H9 (cell line): ENCODE measurements around the gene REG4. TPM values are rescaled to one million over a fixed set of nuclear protein-coding genes. Genes with fewer than 3 reads are reported as not detected.

Experiments
- DNase-seq: peaks from one replicate; pipeline ENCODE4 v3.0.0-alpha.2; 2017
- H2AFZ ChIP-seq: one replicate; pipeline ENCODE4 v1.6.1; 2013; ENCODE audit warnings: mild to moderate bottlenecking, low read length, control low read depth, moderate library complexity
- H2AK5ac ChIP-seq: 2 replicates; pipeline ENCODE4 v1.6.1; 2013; ENCODE audit warnings: low read length, control low read depth, mixed read lengths; ENCODE audit not compliant: insufficient read length
- H2BK120ac ChIP-seq: one replicate; pipeline ENCODE4 v1.6.1; 2013; ENCODE audit warnings: low read depth, mild to moderate bottlenecking, low read length, control low read depth, inconsistent platforms; ENCODE audit not compliant: poor library complexity, severe bottlenecking
- H2BK12ac ChIP-seq: 2 replicates; pipeline ENCODE4 v1.6.1; 2013; ENCODE audit warnings: low read length, control low read depth, mixed read lengths, low read depth; ENCODE audit not compliant: insufficient read length
- H2BK15ac ChIP-seq: 2 replicates; pipeline ENCODE4 v1.6.1; 2013; ENCODE audit warnings: low read depth, low read length, control low read depth
- H2BK20ac ChIP-seq: one replicate; pipeline ENCODE4 v1.6.1; 2013; ENCODE audit warnings: low read depth, mild to moderate bottlenecking, low read length, control low read depth, inconsistent platforms; ENCODE audit not compliant: poor library complexity, severe bottlenecking
- H2BK5ac ChIP-seq: 2 replicates; pipeline ENCODE4 v1.6.1; 2013; ENCODE audit warnings: low read length, control low read depth, mixed read lengths; ENCODE audit not compliant: insufficient read length
- H3K14ac ChIP-seq: 2 replicates; pipeline ENCODE4 v1.6.1; 2013; ENCODE audit warnings: low read length, control low read depth; ENCODE audit not compliant: insufficient read depth
- H3K18ac ChIP-seq: 2 replicates; pipeline ENCODE4 v1.6.1; 2013; ENCODE audit warnings: low read depth, mild to moderate bottlenecking, mixed read lengths, low read length, control low read depth; ENCODE audit not compliant: insufficient read length
- H3K23ac ChIP-seq: 2 replicates; pipeline ENCODE4 v1.6.1; 2013; ENCODE audit warnings: low read length, control low read depth, mixed read lengths, low read depth; ENCODE audit not compliant: insufficient read length
- H3K23me2 ChIP-seq: 2 replicates; pipeline ENCODE4 v1.6.1; 2013; ENCODE audit warnings: low read depth, mild to moderate bottlenecking, mixed read lengths, low read length, control low read depth; ENCODE audit not compliant: insufficient read length, poor library complexity, severe bottlenecking
- H3K27ac ChIP-seq: 2 replicates; pipeline ENCODE4 v1.5.1; 2013; ENCODE audit warnings: low read length, control low read depth, mixed read lengths, low read depth; ENCODE audit not compliant: insufficient read length
- H3K27me3 ChIP-seq: 2 replicates; pipeline ENCODE4 v1.6.1; 2013; ENCODE audit warnings: low read length, control low read depth, inconsistent platforms; ENCODE audit not compliant: insufficient read depth
- H3K4ac ChIP-seq: 2 replicates; pipeline ENCODE4 v1.6.1; 2013; ENCODE audit warnings: low read depth, mild to moderate bottlenecking, control low read depth, inconsistent platforms, low read length, moderate library complexity
- H3K4me1 ChIP-seq: 2 replicates; pipeline ENCODE4 v1.6.1; 2013; ENCODE audit warnings: low read length, control low read depth, inconsistent platforms; ENCODE audit not compliant: insufficient read depth
- H3K4me2 ChIP-seq: 2 replicates; pipeline ENCODE4 v1.6.1; 2013; ENCODE audit warnings: low read length, control low read depth, mixed read lengths; ENCODE audit not compliant: insufficient read length, insufficient read depth
- H3K56ac ChIP-seq: 2 replicates; pipeline ENCODE4 v1.6.1; 2013; ENCODE audit warnings: low read depth, mild to moderate bottlenecking, mixed read lengths, low read length, control low read depth; ENCODE audit not compliant: insufficient read length
- H3K79me1 ChIP-seq: 2 replicates; pipeline ENCODE4 v1.6.1; 2013; ENCODE audit warnings: low read depth, mild to moderate bottlenecking, moderate library complexity, low read length, control low read depth, inconsistent platforms; ENCODE audit not compliant: insufficient read depth, poor library complexity, severe bottlenecking
- H3K79me2 ChIP-seq: 2 replicates; pipeline ENCODE4 v1.6.1; 2013; ENCODE audit warnings: low read length, control low read depth, inconsistent platforms; ENCODE audit not compliant: insufficient read depth
- H3K9ac ChIP-seq: 2 replicates; pipeline ENCODE4 v1.6.1; 2013; ENCODE audit warnings: low read length, control low read depth, mixed read lengths; ENCODE audit not compliant: insufficient read length; ENCODE audit errors: extremely low read depth
- H3K9me3 ChIP-seq: one replicate; pipeline ENCODE4 v1.6.1; 2013; ENCODE audit warnings: low read depth, low read length, inconsistent platforms; ENCODE audit not compliant: control insufficient read depth
- H3T11ph ChIP-seq: one replicate; pipeline ENCODE4 v1.6.1; 2013; ENCODE audit warnings: mild to moderate bottlenecking, low read length, control low read depth, inconsistent platforms
- H4K20me1 ChIP-seq: one replicate; pipeline ENCODE4 v1.6.1; 2013; ENCODE audit not compliant: control insufficient read depth, insufficient read length, insufficient read depth
- H4K5ac ChIP-seq: 2 replicates; pipeline ENCODE4 v1.6.1; 2013; ENCODE audit warnings: low read depth, mild to moderate bottlenecking, mixed read lengths, low read length, control low read depth; ENCODE audit not compliant: insufficient read length
- H4K8ac ChIP-seq: replicated peaks from 2 replicates; pipeline ENCODE4 v1.6.1; 2013; ENCODE audit warnings: low read length, control low read depth, mixed read lengths, low read depth; ENCODE audit not compliant: insufficient read length
- H4K91ac ChIP-seq: 2 replicates; pipeline ENCODE4 v1.6.1; 2013; ENCODE audit warnings: low read depth, mild to moderate bottlenecking, moderate library complexity, mixed read lengths, low read length, control low read depth; ENCODE audit not compliant: insufficient read length
- H3K27ac Mint-ChIP-seq, 3 experiments: 2 replicates in 2 of 3; 3 replicates in 1 of 3; pipeline ENCODE4 v1.8.0; 2020 to 2021; ENCODE audit warnings: mixed read lengths in 3 of 3, mild to moderate bottlenecking in 1 of 3, moderate library complexity in 1 of 3
- H3K27me3 Mint-ChIP-seq: 2 replicates; pipeline ENCODE4 v1.8.0; 2021; ENCODE audit warnings: low read depth, mild to moderate bottlenecking, moderate library complexity, mixed read lengths
- H3K36me3 Mint-ChIP-seq, 3 experiments: 2 replicates in 2 of 3; 3 replicates in 1 of 3; pipeline ENCODE4 v1.8.0; 2020 to 2021; ENCODE audit warnings: low read depth in 3 of 3, mixed read lengths in 3 of 3; ENCODE audit not compliant: insufficient read depth in 1 of 3
- H3K4me1 Mint-ChIP-seq, 2 experiments: 2 replicates each; pipeline ENCODE4 v1.8.0; 2020; ENCODE audit warnings: mixed read lengths in 2 of 2
- H3K4me3 Mint-ChIP-seq, 2 experiments: 2 replicates in 1 of 2; 3 replicates in 1 of 2; pipeline ENCODE4 v1.8.0; 2020 to 2021; ENCODE audit warnings: mild to moderate bottlenecking in 2 of 2, mixed read lengths in 2 of 2, moderate library complexity in 1 of 2
- H3K9me3 Mint-ChIP-seq, 2 experiments: 2 replicates in 1 of 2; 3 replicates in 1 of 2; pipeline ENCODE4 v1.8.0; 2020; ENCODE audit warnings: mild to moderate bottlenecking in 2 of 2, mixed read lengths in 2 of 2, moderate library complexity in 1 of 2
- CTCF ChIP-seq: fragments of 200-600 bp; sonication (generic); conservative IDR thresholded peaks from 3 replicates; pipeline ENCODE4 v1.8.0; 2021; ENCODE audit warnings: antibody characterized with exemption, mild to moderate bottlenecking
- WGBS: extraction: QIAGEN DNeasy Blood & Tissue Kit; methylation state at CpG from one replicate; pipeline ENCODE4 v1.1.7; 2013; ENCODE audit warnings: missing lambda C conversion rate, low lambda C conversion rate, mixed read lengths; ENCODE audit not compliant: insufficient read length; ENCODE audit errors: extremely low coverage; 5-methylcytosine and 5-hydroxymethylcytosine counted together
- total RNA-seq: library from RNA; stranded (reverse); gene quantifications from 2 replicates; pipeline ENCODE4 v1.2.1, GENCODE V29; 2021

REG4 gene
- total RNA-seq, 1 experiment from 2014 or later = not detected

GRCh38 chr1:119799599-119800177 is 11.6 kb downstream of the REG4 start:
- H3K27ac Mint-ChIP-seq = no peak overlapping the region
- no peaks in the 10 kb centered on the region for H3K79me1 ChIP-seq
- H4K8ac ChIP-seq = no peak overlapping the region
- H3K9me3 Mint-ChIP-seq = no peaks in the 10 kb centered on the region
- no peaks in the 10 kb centered on the region for H3K27me3 ChIP-seq
- no peak overlapping the region for H2AK5ac ChIP-seq
- no peak overlapping the region for H2BK15ac ChIP-seq
- H3K79me2 ChIP-seq = no peaks in the 10 kb centered on the region
- no peak overlapping the region for H2BK5ac ChIP-seq
- H3K18ac ChIP-seq = no peak overlapping the region
- H3K4me1 Mint-ChIP-seq = peaks cover 3 to 4% of the 10 kb centered on the region in 2 experiments; a peak in 1 of 4 replicates
- no peak overlapping the region for H3K4me3 Mint-ChIP-seq
- H3K4me1 ChIP-seq = no peaks in the 10 kb centered on the region
- no peak overlapping the region for H3K27ac ChIP-seq
- H3K36me3 Mint-ChIP-seq = no peaks in the 10 kb centered on the region
- DNase-seq = no peak
- H4K91ac ChIP-seq = no peak overlapping the region
- TF ChIP-seq CTCF = no peak
- no peak overlapping the region for H2BK20ac ChIP-seq
- no CpG with 5 or more reads among the region's 15 CpGs for WGBS
- H3K56ac ChIP-seq = no peak overlapping the region
- no peak overlapping the region for H3K9ac ChIP-seq
- H3K23ac ChIP-seq = no peak overlapping the region
- H4K5ac ChIP-seq = no peak overlapping the region
- H3K27me3 Mint-ChIP-seq = peaks cover 3% of the 10 kb centered on the region; the same call in 1 of the 2 replicates
- no peak overlapping the region for H2BK12ac ChIP-seq
- H3K14ac ChIP-seq = peak overlapping the region; percentile 19; the same call in 1 of the 2 replicates
- no peaks in the 10 kb centered on the region for H3K9me3 ChIP-seq
- no peak overlapping the region for H3K4me2 ChIP-seq
- H3K23me2 ChIP-seq = no peaks in the 10 kb centered on the region
- H2BK120ac ChIP-seq = no peak overlapping the region
- H4K20me1 ChIP-seq = no peaks in the 10 kb centered on the region
- H2AFZ ChIP-seq = no peak overlapping the region
- H3T11ph ChIP-seq = no peak overlapping the region
- no peak overlapping the region for H3K4ac ChIP-seq
